ENCODE measurements around the gene AOX1. TPM values are rescaled to one million over a fixed set of nuclear protein-coding genes. Genes with fewer than 3 reads are reported as not detected.
"Not testable (repeated sequence)": the region's sequence is repeated elsewhere in the genome, so short reads cannot be mapped to it uniquely, and the experiment has no call there.

AOX1 gene
- polyA plus RNA-seq, 4 donors, result 2.3 to 2.5 (median 2.3) TPM

DNA sequence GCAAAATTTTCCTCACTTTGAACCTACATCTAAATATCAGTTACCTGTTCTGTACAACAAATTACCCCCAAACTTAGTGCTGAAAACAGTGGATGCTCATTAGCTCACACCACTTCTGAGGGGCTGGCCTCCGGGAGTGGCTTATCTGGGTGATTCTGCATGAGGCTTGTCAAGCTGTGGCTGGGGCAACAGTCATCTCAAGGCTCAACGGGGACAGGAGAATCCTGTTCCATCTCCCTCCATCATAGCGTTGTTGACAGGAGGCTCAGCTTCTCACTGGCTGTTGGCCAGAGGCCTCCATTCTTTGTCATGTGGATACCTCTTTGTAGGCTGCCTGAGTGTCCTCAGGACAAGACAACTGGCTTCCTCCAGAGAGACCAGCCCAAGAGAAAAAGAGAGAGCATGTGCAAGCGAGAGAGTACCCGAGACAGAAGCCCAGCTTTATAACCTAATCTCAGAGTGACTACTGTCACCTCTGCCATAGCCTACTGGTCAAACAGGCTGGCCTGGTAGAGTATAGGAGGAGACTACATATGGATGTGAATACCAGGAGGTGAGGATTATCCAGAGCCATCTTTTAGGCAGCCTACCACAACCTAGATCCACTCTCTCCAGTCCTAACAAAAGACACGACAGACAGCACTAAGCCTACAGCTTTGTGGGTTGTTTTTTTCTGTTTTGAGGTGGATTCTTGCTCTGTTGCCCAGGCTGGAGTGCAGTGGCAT is 79.1 kb downstream of the AOX1 start:
- DNase-seq (ENCODE audit: low read depth in 4 of 4, low spot score in 2 of 4), result no peak

GRCh38 chr2:200665626-200666453 is 80.0 kb downstream of the AOX1 start:
- DNase-seq (ENCODE audit: low read depth in 4 of 4, low spot score in 2 of 4), result no peak

GRCh38 chr2:200667413-200667812 is 81.6 kb downstream of the AOX1 start:
- DNase-seq (ENCODE audit: low read depth in 4 of 4, low spot score in 2 of 4), result no peak

- DNase-seq (ENCODE audit: low read depth in 4 of 4, low spot score in 2 of 4), result no peak
Measured at GRCh38 chr2:200668478-200668877, 82.7 kb downstream of the AOX1 start.

- DNase-seq (ENCODE audit: low read depth in 4 of 4, low spot score in 2 of 4), result no peak
Measured at GRCh38 chr2:200669308-200669707, 83.5 kb downstream of the AOX1 start.

GRCh38 chr2:200670313-200670712 is 84.5 kb downstream of the AOX1 start:
- no peak for DNase-seq (ENCODE audit: low read depth in 4 of 4, low spot score in 2 of 4)

DNA sequence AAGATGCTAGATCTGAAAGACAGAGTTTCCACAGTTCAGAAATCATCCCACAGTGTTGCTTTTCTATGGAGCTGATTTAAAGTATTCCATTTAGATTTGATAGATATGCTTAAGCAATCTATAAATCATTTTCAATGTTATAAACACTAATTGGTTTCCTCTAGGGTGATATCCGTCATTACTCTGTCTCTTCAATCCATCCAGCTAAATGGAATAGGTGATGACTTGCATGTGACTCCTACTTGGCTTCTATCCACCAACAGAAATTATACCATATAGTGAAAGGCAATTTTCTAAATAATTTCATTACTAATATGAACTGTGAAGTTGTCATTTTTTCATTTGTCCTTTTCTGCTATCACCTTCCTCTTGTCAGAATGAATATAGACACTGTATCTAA is 84.9 kb downstream of the AOX1 start:
- no peak for DNase-seq (ENCODE audit: low read depth in 4 of 4, low spot score in 2 of 4)

- DNase-seq (ENCODE audit: low read depth in 4 of 4, low spot score in 2 of 4), result no peak
Measured at GRCh38 chr2:200673191-200673590, 87.4 kb downstream of the AOX1 start.

DNA sequence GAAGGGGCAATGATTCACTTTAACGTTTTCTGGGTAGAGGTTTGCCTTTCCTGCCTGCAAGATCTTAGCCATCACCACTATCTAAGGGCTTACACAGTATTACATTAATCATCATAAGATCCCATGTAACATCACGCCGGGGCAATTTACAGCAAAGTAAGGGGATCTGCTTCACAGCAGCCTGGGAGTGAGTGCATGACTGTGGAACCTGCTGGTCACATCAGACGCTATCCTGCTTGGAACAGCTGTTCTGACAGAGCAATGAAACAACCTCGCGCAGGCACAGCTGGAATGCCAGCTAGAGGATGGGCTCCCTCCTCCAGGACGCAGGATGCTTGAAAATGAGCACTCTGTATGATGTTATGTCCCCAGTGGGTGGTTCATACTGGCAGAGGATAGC is 89.0 kb downstream of the AOX1 start:
- no peak for DNase-seq (ENCODE audit: low read depth in 4 of 4, low spot score in 2 of 4)

GRCh38 chr2:200677171-200677570 is 91.4 kb downstream of the AOX1 start:
- DNase-seq (ENCODE audit: low read depth in 4 of 4, low spot score in 2 of 4), result no peak

DNA sequence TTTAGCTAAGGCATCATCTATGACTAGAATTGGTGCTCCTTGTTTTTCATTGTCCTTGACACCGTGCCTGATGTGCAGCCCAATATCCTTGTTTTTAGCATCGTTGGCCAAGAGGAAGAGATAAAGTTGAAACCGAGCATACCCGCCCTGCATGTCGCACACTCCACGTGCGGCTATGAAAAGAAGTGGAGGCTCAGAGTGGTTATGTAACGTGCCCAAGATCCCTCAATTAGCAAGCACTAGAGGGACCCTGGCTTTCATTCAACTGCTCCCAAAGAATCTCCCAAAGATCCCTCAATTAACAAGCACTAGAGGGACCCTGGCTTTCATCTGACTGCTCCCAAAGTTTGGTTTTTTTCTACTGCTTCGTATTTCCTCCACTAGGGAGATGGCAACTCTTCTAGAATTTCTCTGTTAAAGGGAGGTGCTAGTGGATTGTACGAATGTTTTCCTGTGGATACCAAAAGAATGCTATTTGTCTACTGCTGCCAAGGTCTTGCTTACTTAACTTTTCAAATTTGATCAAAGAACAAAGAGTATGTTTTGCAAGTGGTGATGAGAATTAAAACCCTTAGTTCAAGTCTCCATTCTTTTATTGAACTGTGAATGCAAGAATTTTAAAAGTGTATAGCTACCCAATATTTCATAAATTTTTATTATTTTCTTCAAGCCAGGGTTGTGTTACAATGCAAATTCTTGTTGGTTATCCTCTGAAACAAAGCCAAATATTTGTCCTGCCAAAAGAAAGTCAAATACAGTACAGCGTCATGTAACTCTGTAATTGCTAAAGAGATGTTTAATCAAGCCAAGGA is 92.1 kb downstream of the AOX1 start:
- peak in 1 of 4 donors; percentile 8 for DNase-seq (ENCODE audit: low read depth in 4 of 4, low spot score in 2 of 4)

DNA sequence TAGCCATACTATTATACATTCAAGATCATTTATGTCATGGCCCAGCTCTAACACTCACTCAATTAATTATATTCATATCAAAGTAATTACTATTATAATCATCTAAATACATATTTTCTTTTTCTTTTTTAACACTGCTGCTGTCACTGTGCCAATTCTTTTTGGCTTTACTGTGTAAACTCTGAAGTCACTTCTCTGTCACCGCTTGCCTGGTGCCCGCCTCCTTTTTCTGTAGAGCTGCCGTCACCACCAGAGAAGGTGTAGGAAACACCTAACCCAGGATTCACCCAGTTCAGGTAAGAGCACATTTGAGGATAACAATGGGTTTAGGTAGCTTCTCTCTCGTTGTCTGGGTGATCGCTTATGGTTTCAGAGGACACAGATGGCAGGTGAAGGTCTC is 93.3 kb downstream of the AOX1 start:
- no peak for DNase-seq (ENCODE audit: low read depth in 4 of 4, low spot score in 2 of 4)

GRCh38 chr2:200679535-200679934 is 93.7 kb downstream of the AOX1 start:
- DNase-seq (ENCODE audit: low read depth in 4 of 4, low spot score in 2 of 4), result no peak

DNA sequence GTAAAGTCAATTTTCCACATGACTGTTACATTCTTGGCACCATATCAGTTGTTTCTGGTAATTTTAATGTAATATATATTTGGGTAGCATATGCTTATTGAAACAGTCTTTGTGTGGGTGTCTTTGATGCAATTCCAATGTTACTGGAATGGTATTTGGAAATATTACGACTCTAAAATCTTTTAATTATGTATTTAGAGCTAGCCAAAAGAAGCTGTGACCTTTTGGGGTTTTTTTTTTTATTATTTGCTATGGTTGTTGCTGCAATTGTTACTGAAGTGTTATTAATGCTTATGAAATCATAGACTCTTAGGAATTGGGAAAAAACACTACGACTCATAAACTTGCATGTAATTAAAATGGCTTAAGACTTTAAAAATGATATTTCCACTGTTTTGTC is 95.9 kb downstream of the AOX1 start:
- no peak for DNase-seq (ENCODE audit: low read depth in 4 of 4, low spot score in 2 of 4)

- not testable (repeated sequence) for DNase-seq (ENCODE audit: low read depth in 4 of 4, low spot score in 2 of 4)
Measured at GRCh38 chr2:200682407-200682806, 96.6 kb downstream of the AOX1 start.

- no peak for DNase-seq (ENCODE audit: low read depth in 4 of 4, low spot score in 2 of 4)
Measured at GRCh38 chr2:200687922-200688920, 102.4 kb downstream of the AOX1 start.

DNA sequence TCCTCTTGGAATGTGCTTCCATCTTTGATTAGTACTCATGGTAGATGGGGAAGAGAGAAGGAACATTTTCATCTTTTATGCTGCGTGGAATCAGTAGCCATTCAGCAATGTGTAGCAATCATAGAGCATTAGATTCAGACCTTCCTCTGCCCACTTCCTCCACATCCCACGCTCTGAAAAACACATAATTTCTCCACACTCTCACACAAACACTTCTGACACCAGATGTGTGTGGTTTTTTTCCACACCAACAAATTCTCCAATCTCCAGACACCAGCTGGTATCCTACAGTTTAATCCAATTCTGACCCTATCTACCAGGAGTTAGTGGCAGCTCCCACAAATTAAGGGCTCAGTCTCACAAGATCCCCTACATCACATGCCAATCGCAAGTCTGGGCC is 103.3 kb downstream of the AOX1 start:
- DNase-seq (ENCODE audit: low read depth in 4 of 4, low spot score in 2 of 4), result no peak

- no peak for DNase-seq (ENCODE audit: low read depth in 4 of 4, low spot score in 2 of 4)
Measured at GRCh38 chr2:200693836-200694470, 108.1 kb downstream of the AOX1 start.

- no peak for DNase-seq (ENCODE audit: low read depth in 4 of 4, low spot score in 2 of 4)
Measured at GRCh38 chr2:200695191-200695590, 109.4 kb downstream of the AOX1 start.

DNA sequence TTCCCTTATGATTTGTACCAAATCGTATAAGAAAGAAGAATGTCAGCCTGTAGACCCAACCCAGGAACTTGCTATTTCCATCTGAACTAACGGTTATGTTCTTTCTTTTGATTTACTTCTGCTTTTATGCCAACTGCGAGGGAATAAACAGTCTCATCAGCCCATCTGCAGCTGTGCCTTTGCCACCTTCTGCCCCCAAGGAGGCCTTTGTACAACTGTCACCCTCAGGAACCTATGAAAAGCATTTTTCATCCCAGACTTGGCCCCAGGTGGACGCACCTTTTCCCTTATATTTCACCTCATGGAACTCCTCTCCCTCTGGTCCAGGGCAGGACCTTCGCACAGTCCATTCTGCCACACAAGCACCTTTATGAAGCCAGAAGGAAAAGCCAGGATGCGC is 109.8 kb downstream of the AOX1 start:
- DNase-seq (ENCODE audit: low read depth in 4 of 4, low spot score in 2 of 4), result no peak
